ENCODE results near the gene DYNLT1.

DNA sequence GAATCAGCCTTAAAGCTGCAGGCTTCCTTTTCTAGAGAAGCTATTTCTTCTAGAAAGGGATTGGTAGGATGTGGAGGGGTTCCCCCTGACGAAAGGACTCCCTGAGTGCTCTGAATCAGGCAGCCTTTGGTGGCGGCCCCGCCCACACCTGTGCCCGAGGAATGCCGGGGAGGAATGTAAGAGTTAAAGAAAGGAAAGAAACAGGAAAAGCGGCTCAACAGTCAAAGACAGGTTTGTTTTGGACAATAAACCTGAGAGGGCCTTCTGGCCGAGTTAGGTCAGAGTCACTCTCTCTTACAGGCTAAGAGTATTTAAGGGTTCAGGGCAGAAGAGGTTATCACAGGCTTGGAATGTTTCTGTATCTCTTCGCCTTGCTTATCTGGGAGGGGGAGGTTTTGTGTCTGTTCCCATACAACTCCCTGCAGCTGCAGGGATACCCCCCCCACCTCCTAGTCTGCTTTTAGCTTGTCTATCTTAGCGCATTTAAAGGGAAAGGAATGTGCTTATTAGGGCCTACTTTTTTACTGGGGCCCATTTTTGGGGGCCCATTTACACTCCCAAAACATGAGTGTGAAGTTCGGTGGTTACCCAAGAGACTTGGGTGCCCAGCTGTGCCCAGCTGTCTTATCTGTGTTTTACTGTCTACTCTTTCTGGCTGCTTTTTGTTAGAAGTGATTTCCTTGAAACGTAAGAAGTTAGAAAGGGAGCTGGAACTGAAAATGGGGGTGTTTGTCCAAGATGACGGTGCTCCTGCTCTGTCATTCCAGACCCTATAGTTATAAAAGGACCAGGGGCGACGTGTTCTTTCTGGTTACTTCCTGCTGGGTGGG, 32.8 kb downstream of the DYNLT1 start:
- no peak for TF ChIP-seq POLR2AphosphoS5 (IDR thresholded peaks at IDR 0.05)
- TF ChIP-seq, protein P1, sequence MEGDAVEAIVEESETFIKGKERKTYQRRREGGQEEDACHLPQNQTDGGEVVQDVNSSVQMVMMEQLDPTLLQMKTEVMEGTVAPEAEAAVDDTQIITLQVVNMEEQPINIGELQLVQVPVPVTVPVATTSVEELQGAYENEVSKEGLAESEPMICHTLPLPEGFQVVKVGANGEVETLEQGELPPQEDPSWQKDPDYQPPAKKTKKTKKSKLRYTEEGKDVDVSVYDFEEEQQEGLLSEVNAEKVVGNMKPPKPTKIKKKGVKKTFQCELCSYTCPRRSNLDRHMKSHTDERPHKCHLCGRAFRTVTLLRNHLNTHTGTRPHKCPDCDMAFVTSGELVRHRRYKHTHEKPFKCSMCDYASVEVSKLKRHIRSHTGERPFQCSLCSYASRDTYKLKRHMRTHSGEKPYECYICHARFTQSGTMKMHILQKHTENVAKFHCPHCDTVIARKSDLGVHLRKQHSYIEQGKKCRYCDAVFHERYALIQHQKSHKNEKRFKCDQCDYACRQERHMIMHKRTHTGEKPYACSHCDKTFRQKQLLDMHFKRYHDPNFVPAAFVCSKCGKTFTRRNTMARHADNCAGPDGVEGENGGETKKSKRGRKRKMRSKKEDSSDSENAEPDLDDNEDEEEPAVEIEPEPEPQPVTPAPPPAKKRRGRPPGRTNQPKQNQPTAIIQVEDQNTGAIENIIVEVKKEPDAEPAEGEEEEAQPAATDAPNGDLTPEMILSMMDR (IDR thresholded peaks at IDR 0.05), result no peak
- no peak for TF ChIP-seq EP300 (IDR thresholded peaks at IDR 0.05)
